Stomach (tissue), 4 donors: ENCODE results near the gene TNMD.

Source experiments
- CTCF ChIP-seq, 7 experiments: fragments of 450-650 bp in 4 of 7; fragments of 200-600 bp in 3 of 7; sonication (generic) in 3 of 7; IDR thresholded peaks; one replicate each; pipeline ENCODE4 v1.5.1; 2016 to 2019; ENCODE audit warnings: antibody characterized with exemption in 7 of 7, control low read depth in 2 of 7, mild to moderate bottlenecking in 1 of 7
- EP300 ChIP-seq: sonication (generic); formaldehyde crosslinking; IDR thresholded peaks from one replicate; pipeline ENCODE4 v1.6.1; 2017; ENCODE audit warnings: antibody characterized with exemption
- POLR2A ChIP-seq, 4 donors: fragments of 450-650 bp; IDR thresholded peaks; one replicate each; pipeline ENCODE4 v1.6.1; 2016; ENCODE audit warnings: antibody characterized with exemption in 4 of 4, control low read depth in 2 of 4, mild to moderate bottlenecking in 1 of 4, moderate library complexity in 1 of 4
- POLR2AphosphoS5 ChIP-seq, 3 donors: sonication (generic); formaldehyde crosslinking; IDR thresholded peaks; one replicate each; pipeline ENCODE4 v1.6.1; 2016; ENCODE audit warnings: antibody characterized with exemption in 3 of 3

DNA sequence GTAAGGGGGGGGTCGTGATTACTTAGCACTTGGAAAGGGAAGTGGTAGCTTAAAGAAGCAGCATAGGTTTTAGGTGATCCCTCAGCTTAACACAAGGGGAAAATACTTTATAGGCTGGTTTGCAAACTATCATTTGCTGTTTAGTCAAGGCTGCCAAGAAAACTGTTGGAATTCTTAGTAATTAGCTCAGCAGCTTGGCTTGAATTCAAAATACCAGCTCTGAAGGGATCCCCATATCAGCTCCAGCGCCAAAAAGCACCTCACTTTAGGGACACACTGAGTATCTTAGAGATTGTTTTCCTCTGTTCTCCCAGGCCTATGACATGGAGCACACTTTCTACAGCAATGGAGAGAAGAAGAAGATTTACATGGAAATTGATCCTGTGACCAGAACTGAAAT is 8.8 kb downstream of the TNMD start:
- no peak for TF ChIP-seq CTCF (IDR thresholded peaks at IDR 0.05)
- no peak for TF ChIP-seq POLR2AphosphoS5 (IDR thresholded peaks at IDR 0.05)
- TF ChIP-seq POLR2A (IDR thresholded peaks at IDR 0.05) = no peak
- TF ChIP-seq EP300 = no peak
